Ovary (tissue), 3 donors: ENCODE results near the gene ASCL2.

ENCODE experiments used
- POLR2A ChIP-seq: fragments of 450-650 bp; IDR thresholded peaks from one replicate; pipeline ENCODE4 v1.6.1; 2017; ENCODE audit warnings: antibody characterized with exemption, mild to moderate bottlenecking, moderate library complexity
- TF ChIP-seq, protein P1 (sequence below), 3 donors: fragments of 450-650 bp in 2 of 3; fragments of 200-600 bp in 1 of 3; IDR thresholded peaks; one replicate each; pipeline versions ENCODE4 v1.5.1 to v1.8.0; 2016 to 2022; ENCODE audit warnings: antibody characterized with exemption in 3 of 3, mild to moderate bottlenecking in 1 of 3
- donor health status: DM: no; HTN: no; CAD: no.

DNA sequence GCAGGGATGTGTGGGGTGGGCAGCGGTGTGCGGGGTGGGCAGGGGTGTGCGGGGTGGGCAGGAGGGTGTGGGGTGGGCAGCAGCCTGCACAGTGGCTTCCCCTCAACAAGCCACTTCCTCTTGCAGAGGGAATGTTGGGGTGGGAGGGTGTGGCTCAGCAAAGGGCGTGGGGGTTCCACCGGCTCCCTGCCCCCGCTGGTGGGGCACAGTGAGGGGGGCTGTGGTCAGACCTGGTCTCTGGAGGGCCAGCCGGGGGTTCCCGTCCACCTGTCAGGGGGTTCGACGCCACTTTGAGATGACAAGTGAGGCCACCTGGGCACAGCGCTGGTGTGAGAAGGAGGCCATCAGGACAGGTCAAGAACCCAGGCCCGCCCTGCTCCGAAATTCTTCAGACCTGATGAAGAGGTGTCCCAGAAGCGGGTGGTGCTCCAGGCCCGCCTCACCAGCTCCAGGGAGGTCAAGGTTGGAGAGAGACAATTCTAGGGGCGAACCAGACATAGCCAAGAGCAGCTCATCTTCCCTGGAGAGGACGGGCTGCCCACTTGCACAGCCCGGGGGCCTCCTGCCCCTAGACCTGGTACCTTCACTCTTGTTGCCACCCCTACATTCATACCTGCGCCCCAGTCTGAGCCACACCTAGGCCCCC lies 30.0 kb upstream of the ASCL2 start:
- no peak for TF ChIP-seq POLR2A
- TF ChIP-seq, protein P1, sequence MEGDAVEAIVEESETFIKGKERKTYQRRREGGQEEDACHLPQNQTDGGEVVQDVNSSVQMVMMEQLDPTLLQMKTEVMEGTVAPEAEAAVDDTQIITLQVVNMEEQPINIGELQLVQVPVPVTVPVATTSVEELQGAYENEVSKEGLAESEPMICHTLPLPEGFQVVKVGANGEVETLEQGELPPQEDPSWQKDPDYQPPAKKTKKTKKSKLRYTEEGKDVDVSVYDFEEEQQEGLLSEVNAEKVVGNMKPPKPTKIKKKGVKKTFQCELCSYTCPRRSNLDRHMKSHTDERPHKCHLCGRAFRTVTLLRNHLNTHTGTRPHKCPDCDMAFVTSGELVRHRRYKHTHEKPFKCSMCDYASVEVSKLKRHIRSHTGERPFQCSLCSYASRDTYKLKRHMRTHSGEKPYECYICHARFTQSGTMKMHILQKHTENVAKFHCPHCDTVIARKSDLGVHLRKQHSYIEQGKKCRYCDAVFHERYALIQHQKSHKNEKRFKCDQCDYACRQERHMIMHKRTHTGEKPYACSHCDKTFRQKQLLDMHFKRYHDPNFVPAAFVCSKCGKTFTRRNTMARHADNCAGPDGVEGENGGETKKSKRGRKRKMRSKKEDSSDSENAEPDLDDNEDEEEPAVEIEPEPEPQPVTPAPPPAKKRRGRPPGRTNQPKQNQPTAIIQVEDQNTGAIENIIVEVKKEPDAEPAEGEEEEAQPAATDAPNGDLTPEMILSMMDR (IDR thresholded peaks at IDR 0.05) = no peak
